ENCODE results near the gene MT3.

DNA sequence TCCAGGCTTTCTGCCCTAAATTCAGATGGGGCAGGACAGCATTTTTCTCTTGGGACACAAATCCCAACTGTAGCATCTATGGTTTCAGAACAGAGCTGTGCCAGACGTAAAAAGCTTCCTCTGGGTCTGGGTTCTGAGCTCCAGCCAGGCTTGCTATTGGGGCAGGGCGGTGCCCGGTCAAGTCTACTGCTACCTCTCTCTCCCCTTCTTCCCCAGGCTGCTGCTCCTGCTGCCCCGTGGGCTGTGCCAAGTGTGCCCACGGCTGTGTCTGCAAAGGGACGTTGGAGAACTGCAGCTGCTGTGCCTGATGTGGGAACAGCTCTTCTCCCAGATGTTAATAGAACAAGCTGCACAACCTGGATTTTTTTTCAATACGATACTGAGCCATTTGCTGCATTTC lies 44.2 kb downstream of the MT3 start:
- TF ChIP-seq EZH2 (IDR thresholded peaks at IDR 0.05) (no peak), POLR2AphosphoS5 (IDR thresholded peaks at IDR 0.05; ENCODE audit: borderline replicate concordance, low read depth, low read length) (no peak), FOXP2 (optimal IDR thresholded peaks at IDR 0.05; ENCODE audit: control extremely low read depth, extremely low read length, insufficient read depth) (no peak)

All from SK-N-MC (cell line).